SU-DHL-6 (cell line): ENCODE measurements around the gene C5orf46.
"Not testable (repeated sequence)": the region's sequence is repeated elsewhere in the genome, so short reads cannot be mapped to it uniquely, and the experiment has no call there.

Experiments
- H2AFZ ChIP-seq: fragments of 200-600 bp; sonication (generic); 2 replicates; pipeline ENCODE4 v1.6.1; 2014; ENCODE audit warnings: low read depth, mild to moderate bottlenecking, moderate library complexity, mixed read lengths, antibody characterized with exemption, low read length; ENCODE audit not compliant: severe bottlenecking
- H3F3A ChIP-seq: fragments of 200-600 bp; shearing (Covaris generic); 2 replicates; pipeline ENCODE4 v1.6.0; 2016; ENCODE audit warnings: antibody characterized with exemption, mild to moderate bottlenecking; ENCODE audit not compliant: insufficient read depth
- H3K27ac ChIP-seq: fragments of 200-600 bp; sonication (generic); 2 replicates; pipeline ENCODE4 v1.5.1; 2016; ENCODE audit warnings: low read depth, mild to moderate bottlenecking, low read length, moderate library complexity, mixed read lengths
- H3K27me3 ChIP-seq: fragments of 200-600 bp; sonication (generic), shearing (Covaris generic); 2 replicates; pipeline ENCODE4 v1.6.0; 2014; ENCODE audit warnings: mild to moderate bottlenecking, low read length
- H3K36me3 ChIP-seq: fragments of 200-600 bp; sonication (generic); 2 replicates; pipeline ENCODE4 v1.6.1; 2014; ENCODE audit warnings: mild to moderate bottlenecking, low read length, mixed read lengths
- H3K4me2 ChIP-seq: fragments of 300-600, 200-600 bp; shearing (Covaris generic), sonication (generic); 2 replicates; pipeline ENCODE4 v1.6.0; 2014; ENCODE audit warnings: low read length, low read depth, mild to moderate bottlenecking; ENCODE audit not compliant: poor library complexity, severe bottlenecking
- H3K4me3 ChIP-seq: fragments of 200-600 bp; sonication (generic); 2 replicates; pipeline ENCODE4 v1.5.1; 2014; ENCODE audit warnings: antibody characterized with exemption, low read length, mild to moderate bottlenecking, mixed read lengths; ENCODE audit not compliant: insufficient read depth, poor library complexity, severe bottlenecking
- H3K79me2 ChIP-seq: fragments of 200-600 bp; sonication (generic); 2 replicates; pipeline ENCODE4 v1.6.1; 2014; ENCODE audit warnings: mild to moderate bottlenecking, low read length, moderate library complexity; ENCODE audit not compliant: insufficient read depth
- H3K9ac ChIP-seq: fragments of 200-600 bp; sonication (generic); 2 replicates; pipeline ENCODE4 v1.7.0; 2014; ENCODE audit warnings: mild to moderate bottlenecking, low read length
- H3K9me2 ChIP-seq: fragments of 200-600 bp; sonication (generic); replicated peaks from 2 replicates; pipeline ENCODE4 v1.6.1; 2014; ENCODE audit warnings: low read length; ENCODE audit not compliant: insufficient read depth
- H3K9me3 ChIP-seq: fragments of 200-600 bp; sonication (generic); 2 replicates; pipeline ENCODE4 v1.6.1; 2014; ENCODE audit warnings: low read length, mixed read lengths; ENCODE audit not compliant: insufficient read depth
- H4K20me1 ChIP-seq: fragments of 200-600 bp; sonication (generic); 2 replicates; pipeline ENCODE4 v1.6.1; 2014; ENCODE audit warnings: low read depth, mild to moderate bottlenecking, antibody characterized with exemption, low read length, moderate library complexity, mixed read lengths
- EZH2phosphoT487 ChIP-seq: fragments of 200-600 bp; sonication (generic), shearing (Covaris generic); conservative IDR thresholded peaks from 2 replicates; pipeline ENCODE4 v1.6.1; 2018; ENCODE audit warnings: mild to moderate bottlenecking, antibody characterized with exemption, low read length, moderate library complexity, mixed read lengths
- TF ChIP-seq, protein P1 (sequence below): fragments of 200-600 bp; sonication (generic); IDR thresholded peaks from one replicate; pipeline ENCODE4 v1.5.1; 2017; ENCODE audit warnings: antibody characterized with exemption, mild to moderate bottlenecking, low read length, moderate library complexity; ENCODE audit not compliant: insufficient read depth, poor library complexity, severe bottlenecking

C5orf46 gene

DNA sequence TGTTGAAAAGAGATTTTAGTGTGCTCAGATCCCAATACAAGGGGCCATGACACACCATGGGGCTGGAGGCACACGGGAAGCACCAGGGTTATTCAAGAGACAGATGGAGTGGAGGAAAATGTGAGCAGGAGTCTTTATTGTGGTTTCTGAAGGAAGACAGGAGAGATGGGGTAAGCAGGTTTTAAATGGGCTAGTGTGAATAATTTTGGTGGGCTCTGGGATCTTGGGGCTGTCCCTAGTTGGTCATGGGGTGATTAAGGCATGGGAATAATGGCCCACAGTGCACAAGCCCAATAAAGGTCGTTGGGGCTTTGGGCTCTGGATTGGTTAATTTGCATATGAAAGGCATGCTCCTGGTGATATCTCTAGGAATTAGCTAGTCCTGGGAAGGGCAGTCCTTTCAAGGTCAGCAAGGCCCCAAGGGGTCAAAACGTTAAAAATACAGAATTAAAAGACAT, 31.4 kb downstream of the C5orf46 start:
- H3K79me2 ChIP-seq: no peaks in the 10 kb centered on the region
- H3K9me2 ChIP-seq: no peaks in the 10 kb centered on the region
- H3K27me3 ChIP-seq: no peaks in the 10 kb centered on the region
- no peak overlapping the region for H3K4me2 ChIP-seq
- no peak overlapping the region for H2AFZ ChIP-seq
- H3F3A ChIP-seq: no peaks in the 10 kb centered on the region
- H3K4me3 ChIP-seq: no peak overlapping the region
- no peak overlapping the region for H3K27ac ChIP-seq
- no peak overlapping the region for H3K9ac ChIP-seq
- H4K20me1 ChIP-seq: no peaks in the 10 kb centered on the region
- H3K36me3 ChIP-seq: no peaks in the 10 kb centered on the region
- H3K9me3 ChIP-seq: no peaks in the 10 kb centered on the region
- TF ChIP-seq, protein P1, sequence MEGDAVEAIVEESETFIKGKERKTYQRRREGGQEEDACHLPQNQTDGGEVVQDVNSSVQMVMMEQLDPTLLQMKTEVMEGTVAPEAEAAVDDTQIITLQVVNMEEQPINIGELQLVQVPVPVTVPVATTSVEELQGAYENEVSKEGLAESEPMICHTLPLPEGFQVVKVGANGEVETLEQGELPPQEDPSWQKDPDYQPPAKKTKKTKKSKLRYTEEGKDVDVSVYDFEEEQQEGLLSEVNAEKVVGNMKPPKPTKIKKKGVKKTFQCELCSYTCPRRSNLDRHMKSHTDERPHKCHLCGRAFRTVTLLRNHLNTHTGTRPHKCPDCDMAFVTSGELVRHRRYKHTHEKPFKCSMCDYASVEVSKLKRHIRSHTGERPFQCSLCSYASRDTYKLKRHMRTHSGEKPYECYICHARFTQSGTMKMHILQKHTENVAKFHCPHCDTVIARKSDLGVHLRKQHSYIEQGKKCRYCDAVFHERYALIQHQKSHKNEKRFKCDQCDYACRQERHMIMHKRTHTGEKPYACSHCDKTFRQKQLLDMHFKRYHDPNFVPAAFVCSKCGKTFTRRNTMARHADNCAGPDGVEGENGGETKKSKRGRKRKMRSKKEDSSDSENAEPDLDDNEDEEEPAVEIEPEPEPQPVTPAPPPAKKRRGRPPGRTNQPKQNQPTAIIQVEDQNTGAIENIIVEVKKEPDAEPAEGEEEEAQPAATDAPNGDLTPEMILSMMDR: no peak
- no peak for TF ChIP-seq EZH2phosphoT487

DNA sequence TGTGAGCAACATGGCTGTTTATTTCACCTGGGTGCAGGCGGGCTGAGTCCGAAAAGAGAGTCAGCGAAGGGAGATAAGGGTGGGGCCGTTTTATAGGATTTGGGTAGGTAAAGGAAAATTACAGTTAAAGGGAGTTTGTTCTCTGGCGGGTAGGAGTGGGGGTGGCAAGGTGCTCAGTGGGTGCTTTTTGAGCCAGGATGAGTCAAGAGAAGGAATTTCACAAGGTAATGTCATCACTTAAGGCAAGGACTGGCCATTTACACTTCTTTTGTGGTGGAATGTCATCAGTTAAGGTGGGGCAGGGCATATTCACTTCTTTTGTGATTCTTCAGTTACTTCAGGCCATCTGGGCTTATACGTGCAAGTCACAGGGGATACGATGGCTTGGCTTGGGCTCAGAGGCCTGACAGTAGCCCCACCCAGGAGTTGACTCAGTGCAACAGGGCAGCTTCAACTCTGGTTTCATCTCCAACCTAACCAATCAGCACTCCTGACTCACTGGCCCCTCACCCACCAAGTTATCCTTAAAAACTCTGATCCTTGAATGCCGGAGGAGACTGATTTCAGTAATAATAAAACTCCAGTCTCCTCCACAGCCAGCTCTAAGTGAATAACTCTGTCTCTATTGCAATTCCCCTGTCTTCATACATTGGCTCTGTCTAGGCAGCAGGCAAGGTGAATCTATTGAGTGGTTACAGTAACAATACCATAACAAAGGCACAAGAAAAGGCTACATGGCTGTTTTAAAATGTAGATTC, 32.0 kb downstream of the C5orf46 start:
- H3K9me2 ChIP-seq, H3K27ac ChIP-seq, H3K36me3 ChIP-seq, H2AFZ ChIP-seq, H3K4me2 ChIP-seq, H3K9me3 ChIP-seq, H3K9ac ChIP-seq, H3F3A ChIP-seq, H4K20me1 ChIP-seq, H3K79me2 ChIP-seq, H3K27me3 ChIP-seq, H3K4me3 ChIP-seq: not testable (repeated sequence)

DNA sequence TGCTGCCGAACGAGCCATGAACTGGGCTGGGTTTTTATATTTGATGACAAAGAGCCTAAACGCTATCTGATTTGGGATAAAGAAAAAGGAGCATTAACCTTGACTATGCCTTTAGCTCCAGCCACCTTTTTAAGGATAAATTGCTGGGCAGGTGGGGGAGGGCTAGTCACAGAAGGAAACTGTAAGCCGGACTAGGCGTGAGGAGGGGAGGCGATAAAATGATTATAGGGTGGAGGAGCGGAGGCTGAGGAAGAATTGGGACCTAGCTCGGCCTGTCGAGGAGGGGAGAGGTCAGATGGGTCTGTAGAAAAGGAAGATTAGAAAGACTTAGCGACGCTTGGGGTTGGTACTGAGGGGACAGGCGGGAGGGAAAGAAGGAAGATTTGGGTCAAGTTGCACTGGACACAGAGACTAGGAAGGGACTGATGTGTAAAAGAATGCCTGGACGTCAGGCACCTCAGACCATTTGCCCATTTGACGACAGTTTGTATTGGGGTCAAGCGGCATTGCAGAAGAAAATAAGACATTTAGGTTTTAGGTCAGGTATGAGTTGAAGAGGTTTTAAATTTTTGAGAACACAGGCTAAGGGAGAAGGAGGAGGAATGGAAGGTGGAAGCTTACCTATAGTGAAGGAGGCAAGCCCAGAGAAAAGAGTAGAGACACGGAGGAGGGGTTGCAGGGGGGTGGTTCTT, 33.4 kb downstream of the C5orf46 start:
- H3K79me2 ChIP-seq, H3K9me2 ChIP-seq, H3F3A ChIP-seq, H4K20me1 ChIP-seq, H3K27me3 ChIP-seq, H3K9ac ChIP-seq, H3K4me2 ChIP-seq, H3K27ac ChIP-seq, H3K9me3 ChIP-seq, H2AFZ ChIP-seq, H3K36me3 ChIP-seq, H3K4me3 ChIP-seq: not testable (repeated sequence)

DNA sequence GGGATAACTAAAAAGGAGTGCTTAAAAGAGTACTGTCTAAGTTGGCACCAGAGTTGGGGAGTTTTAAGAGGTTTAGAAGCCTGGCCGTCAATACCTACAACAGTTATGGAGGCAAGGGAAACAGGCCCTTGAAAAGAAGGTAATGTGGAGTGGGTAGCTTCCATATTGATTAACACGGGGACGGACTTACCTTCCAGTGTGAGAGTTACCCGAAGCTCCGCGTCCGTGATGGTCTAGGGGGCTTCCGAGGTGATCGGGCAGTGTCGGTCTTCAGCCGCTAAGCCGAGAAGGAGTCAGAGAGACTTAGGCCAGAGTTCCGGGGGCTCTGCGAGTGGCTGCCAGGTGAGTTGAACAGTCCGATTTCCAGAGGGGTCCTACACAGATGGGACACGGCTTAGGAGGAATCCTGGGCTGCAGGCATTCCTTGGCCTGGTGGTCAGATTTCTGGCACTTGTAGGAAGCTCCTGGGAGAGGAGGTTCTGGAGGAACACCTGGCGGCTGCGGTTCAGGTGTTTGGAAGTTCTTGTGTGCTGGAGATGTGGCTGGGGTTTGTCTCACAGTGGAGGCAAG, 34.3 kb downstream of the C5orf46 start:
- not testable (repeated sequence) for H3K4me3 ChIP-seq, H2AFZ ChIP-seq, H3K79me2 ChIP-seq, H3K27me3 ChIP-seq, H3K9me2 ChIP-seq, H4K20me1 ChIP-seq, H3F3A ChIP-seq, H3K36me3 ChIP-seq, H3K4me2 ChIP-seq, H3K9me3 ChIP-seq, H3K9ac ChIP-seq, H3K27ac ChIP-seq

DNA sequence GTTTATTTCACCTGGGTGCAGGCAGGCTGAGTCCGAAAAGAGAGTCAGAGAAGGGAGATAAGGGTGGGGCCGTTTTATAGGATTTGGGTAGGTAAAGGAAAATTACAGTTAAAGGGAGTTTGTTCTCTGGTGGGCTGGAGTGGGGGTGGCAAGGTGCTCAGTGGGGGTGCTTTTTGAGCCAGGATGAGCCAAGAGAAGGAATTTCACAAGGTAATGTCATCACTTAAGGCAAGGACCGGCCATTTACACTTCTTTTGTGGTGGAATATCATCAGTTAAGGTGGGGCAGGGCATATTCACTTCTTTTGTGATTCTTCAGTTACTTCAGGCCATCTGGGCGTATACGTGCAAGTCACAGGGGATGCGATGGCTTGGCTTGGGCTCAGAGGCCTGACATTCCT, 36.4 kb downstream of the C5orf46 start:
- H3K36me3 ChIP-seq, H3K79me2 ChIP-seq: not testable (repeated sequence)

More for the DNA sequence above, 36.4 kb downstream of the C5orf46 start:
- not testable (repeated sequence) for H3F3A ChIP-seq, H3K9me2 ChIP-seq, H2AFZ ChIP-seq, H3K9ac ChIP-seq, H3K4me2 ChIP-seq, H3K9me3 ChIP-seq, H3K4me3 ChIP-seq, H3K27ac ChIP-seq, H4K20me1 ChIP-seq, H3K27me3 ChIP-seq
